ENCODE data around the gene DYRK1A. TPM values are rescaled to one million over a fixed set of nuclear protein-coding genes. Genes with fewer than 3 reads are reported as not detected.

Gene DYRK1A
- total RNA-seq, 1 donor from 2014 or later: 68.1 TPM

- Mint-ChIP-seq H3K4me3 (no peak overlapping the region), H3K27ac (no peak overlapping the region), H3K9me3 (peaks cover 11% of the 10 kb centered on the region), H3K4me1 (ENCODE audit: low read depth) (no peaks in the 10 kb centered on the region), H3K36me3 (ENCODE audit: low read depth) (no peaks in the 10 kb centered on the region), H3K27me3 (ENCODE audit: insufficient read depth) (peaks cover 12% of the 10 kb centered on the region)
- DNase-seq (ENCODE audit: low spot score): no peak
- intact Hi-C loops (cut with micrococcal nuclease): no loop called here
These were observed 24.4 kb upstream of the DYRK1A start for GRCh38 chr21:37342046-37342632.

- DNase-seq (ENCODE audit: low spot score): no peak
- H3K27me3 Mint-ChIP-seq (ENCODE audit: insufficient read depth): peaks cover 3% of the 10 kb centered on the region
- intact Hi-C loops (cut with micrococcal nuclease): no loop called here
- no peaks in the 10 kb centered on the region for H3K4me1 Mint-ChIP-seq (ENCODE audit: low read depth)
- H3K27ac Mint-ChIP-seq: no peak overlapping the region
- H3K4me3 Mint-ChIP-seq: no peak overlapping the region
- peaks cover 38% of the 10 kb centered on the region for H3K9me3 Mint-ChIP-seq
- no peaks in the 10 kb centered on the region for H3K36me3 Mint-ChIP-seq (ENCODE audit: low read depth)
These were observed 19.6 kb upstream of the DYRK1A start for GRCh38 chr21:37346841-37347430.

- H3K9me3 Mint-ChIP-seq: peaks cover 34% of the 10 kb centered on the region
- no peaks in the 10 kb centered on the region for H3K36me3 Mint-ChIP-seq (ENCODE audit: low read depth)
- intact Hi-C loops (cut with micrococcal nuclease): no loop called here
- H3K27ac Mint-ChIP-seq: no peak overlapping the region
- peaks cover 3% of the 10 kb centered on the region for H3K27me3 Mint-ChIP-seq (ENCODE audit: insufficient read depth)
- no peaks in the 10 kb centered on the region for H3K4me1 Mint-ChIP-seq (ENCODE audit: low read depth)
- no peak for DNase-seq (ENCODE audit: low spot score)
- no peak overlapping the region for H3K4me3 Mint-ChIP-seq
These were observed 17.9 kb upstream of the DYRK1A start for GRCh38 chr21:37348664-37349063.

- no peak overlapping the region for H3K4me3 Mint-ChIP-seq
- intact Hi-C loops (cut with micrococcal nuclease): no loop called here
- no peak for DNase-seq (ENCODE audit: low spot score)
These were observed 16.1 kb upstream of the DYRK1A start for GRCh38 chr21:37350472-37350871.

GRCh38 chr21:37356706-37357105 lies 9.9 kb upstream of the DYRK1A start:
- Mint-ChIP-seq H3K36me3 (ENCODE audit: low read depth) (no peaks in the 10 kb centered on the region), H3K4me3 (no peak overlapping the region), H3K27me3 (ENCODE audit: insufficient read depth) (peaks cover 11% of the 10 kb centered on the region), H3K4me1 (ENCODE audit: low read depth) (peaks cover 13% of the 10 kb centered on the region), H3K27ac (no peak overlapping the region), H3K9me3 (no peaks in the 10 kb centered on the region)
- no peak for DNase-seq (ENCODE audit: low spot score)
- intact Hi-C loops (cut with micrococcal nuclease): no loop called here

More at GRCh38 chr21:37350472-37350871, 16.1 kb upstream of the DYRK1A start:
- Mint-ChIP-seq H3K4me1 (ENCODE audit: low read depth) (no peaks in the 10 kb centered on the region), H3K36me3 (ENCODE audit: low read depth) (no peaks in the 10 kb centered on the region), H3K9me3 (peaks cover 34% of the 10 kb centered on the region), H3K27me3 (ENCODE audit: insufficient read depth) (peaks cover 5% of the 10 kb centered on the region), H3K27ac (no peak overlapping the region)

- Mint-ChIP-seq H3K27me3 (ENCODE audit: insufficient read depth) (peaks cover 11% of the 10 kb centered on the region), H3K27ac (no peak overlapping the region), H3K36me3 (ENCODE audit: low read depth) (no peaks in the 10 kb centered on the region), H3K4me3 (no peak overlapping the region), H3K4me1 (ENCODE audit: low read depth) (peaks cover 13% of the 10 kb centered on the region), H3K9me3 (no peaks in the 10 kb centered on the region)
- no peak for DNase-seq (ENCODE audit: low spot score)
- intact Hi-C loops (cut with micrococcal nuclease): no loop called here
These were observed 8.9 kb upstream of the DYRK1A start for GRCh38 chr21:37357691-37358090.

GRCh38 chr21:37358397-37358796 lies 8.2 kb upstream of the DYRK1A start:
- no peaks in the 10 kb centered on the region for H3K9me3 Mint-ChIP-seq
- intact Hi-C loops (cut with micrococcal nuclease): no loop called here
- H3K27ac Mint-ChIP-seq: no peak overlapping the region
- peaks cover 13% of the 10 kb centered on the region for H3K4me1 Mint-ChIP-seq (ENCODE audit: low read depth)
- H3K27me3 Mint-ChIP-seq (ENCODE audit: insufficient read depth): peaks cover 11% of the 10 kb centered on the region
- no peak for DNase-seq (ENCODE audit: low spot score)
- H3K4me3 Mint-ChIP-seq: no peak overlapping the region
- H3K36me3 Mint-ChIP-seq (ENCODE audit: low read depth): no peaks in the 10 kb centered on the region

- intact Hi-C loops (cut with micrococcal nuclease): no loop called here
- Mint-ChIP-seq H3K27ac (no peak overlapping the region), H3K27me3 (ENCODE audit: insufficient read depth) (peaks cover 2% of the 10 kb centered on the region), H3K4me3 (peak overlapping the region; percentile 40), H3K4me1 (ENCODE audit: low read depth) (peaks cover 16% of the 10 kb centered on the region), H3K36me3 (ENCODE audit: low read depth) (peaks cover 2% of the 10 kb centered on the region), H3K9me3 (no peaks in the 10 kb centered on the region)
- DNase-seq (ENCODE audit: low spot score): no peak
These were observed 2.6 kb upstream of the DYRK1A start for GRCh38 chr21:37363936-37364335.

GRCh38 chr21:37364722-37365121 lies 1.9 kb upstream of the DYRK1A start:
- Mint-ChIP-seq H3K27me3 (ENCODE audit: insufficient read depth) (peaks cover 2% of the 10 kb centered on the region), H3K4me1 (ENCODE audit: low read depth) (peaks cover 24% of the 10 kb centered on the region), H3K27ac (no peak overlapping the region), H3K36me3 (ENCODE audit: low read depth) (peaks cover 4% of the 10 kb centered on the region), H3K9me3 (no peaks in the 10 kb centered on the region), H3K4me3 (peak overlapping the region; percentile 89)
- no peak for DNase-seq (ENCODE audit: low spot score)
- intact Hi-C loops (cut with micrococcal nuclease): loop anchor here (5.0 kb wide), 3 partner anchors 377 to 1207 kb away; partner anchors contain the start of gene DOP1B

GRCh38 chr21:37365517-37366481 lies 774 bp upstream of the DYRK1A start:
- Mint-ChIP-seq H3K36me3 (ENCODE audit: low read depth) (peaks cover 4% of the 10 kb centered on the region), H3K9me3 (no peaks in the 10 kb centered on the region), H3K4me3 (peak overlapping the region; percentile 89), H3K4me1 (ENCODE audit: low read depth) (peaks cover 35% of the 10 kb centered on the region), H3K27ac (peak overlapping the region; percentile 95), H3K27me3 (ENCODE audit: insufficient read depth) (peaks cover 2% of the 10 kb centered on the region)
- DNase-seq (ENCODE audit: low spot score): no peak
- intact Hi-C loops (cut with micrococcal nuclease): loop anchor here (1.0 to 5.0 kb wide), 10 partner anchors 70 to 1817 kb away; partner anchors contain the start of genes DOP1B, PIGP, PSMG1 and TTC3

GRCh38 chr21:37367336-37367702 lies 746 bp downstream of the DYRK1A start:
- intact Hi-C loops (cut with micrococcal nuclease): loop anchor here (2.0 to 5.0 kb wide), 4 partner anchors 380 to 1815 kb away; partner anchors contain the start of genes DOP1B and PSMG1
- peaks cover 4% of the 10 kb centered on the region for H3K36me3 Mint-ChIP-seq (ENCODE audit: low read depth)
- peaks cover 2% of the 10 kb centered on the region for H3K27me3 Mint-ChIP-seq (ENCODE audit: insufficient read depth)
- no peaks in the 10 kb centered on the region for H3K9me3 Mint-ChIP-seq
- peak; percentile 16 for DNase-seq (ENCODE audit: low spot score)
- H3K4me1 Mint-ChIP-seq (ENCODE audit: low read depth): peaks cover 50% of the 10 kb centered on the region
- no peak overlapping the region for H3K4me3 Mint-ChIP-seq
- H3K27ac Mint-ChIP-seq: no peak overlapping the region

- intact Hi-C loops (cut with micrococcal nuclease): loop anchor here (2.0 to 5.0 kb wide), 4 partner anchors 381 to 1815 kb away; partner anchors contain the start of genes DOP1B and PSMG1
- Mint-ChIP-seq H3K27me3 (ENCODE audit: insufficient read depth) (peaks cover 2% of the 10 kb centered on the region), H3K4me1 (ENCODE audit: low read depth) (peaks cover 56% of the 10 kb centered on the region), H3K27ac (peak overlapping the region; percentile 86), H3K9me3 (no peaks in the 10 kb centered on the region), H3K4me3 (peak overlapping the region; percentile 91), H3K36me3 (ENCODE audit: low read depth) (peaks cover 8% of the 10 kb centered on the region)
- DNase-seq (ENCODE audit: low spot score): peak; percentile 31
These were observed 1.3 kb downstream of the DYRK1A start for GRCh38 chr21:37367703-37368540.
